Measurements from ENCODE around the gene HNF1A.

HNF1A gene

GRCh38 chr12:120960657-120961056 lies 17.7 kb upstream of the HNF1A start:
- TF ChIP-seq POLR2AphosphoS5 (IDR thresholded peaks at IDR 0.05; ENCODE audit: low read depth) (no peak), GABPA (IDR thresholded peaks at IDR 0.05; ENCODE audit: low read depth) (no peak), SPI1 (IDR thresholded peaks at IDR 0.05; ENCODE audit: borderline replicate concordance, low read depth) (no peak), REST (IDR thresholded peaks at IDR 0.05; ENCODE audit: insufficient replicate concordance, low read depth) (no peak), CTCF (IDR thresholded peaks at IDR 0.05; ENCODE audit: insufficient read depth, low read length) (no peak)
- no peak for DNase-seq (ENCODE audit: low read depth in 1 of 2, low spot score in 1 of 2)
- H3K27me3 ChIP-seq (ENCODE audit: insufficient read depth, poor library complexity, severe bottlenecking) = no peaks in the 10 kb centered on the region
- no peak overlapping the region for H3K27ac ChIP-seq (replicated peaks)
- no peak overlapping the region for H3K4me3 ChIP-seq (replicated peaks; ENCODE audit: insufficient read depth, low read length)

GRCh38 chr12:120961604-120962531 lies 16.5 kb upstream of the HNF1A start:
- Histone ChIP-seq H3K4me3 (replicated peaks; ENCODE audit: insufficient read depth, low read length) (no peak overlapping the region), H3K27ac (replicated peaks) (no peak overlapping the region), H3K27me3 (ENCODE audit: insufficient read depth, poor library complexity, severe bottlenecking) (no peaks in the 10 kb centered on the region)
- no peak for TF ChIP-seq POLR2AphosphoS5 (IDR thresholded peaks at IDR 0.05; ENCODE audit: low read depth)
- no peak for TF ChIP-seq SPI1 (IDR thresholded peaks at IDR 0.05; ENCODE audit: borderline replicate concordance, low read depth)
- TF ChIP-seq REST (IDR thresholded peaks at IDR 0.05; ENCODE audit: insufficient replicate concordance, low read depth) = no peak
- TF ChIP-seq GABPA (IDR thresholded peaks at IDR 0.05; ENCODE audit: low read depth) = no peak
- TF ChIP-seq CTCF (IDR thresholded peaks at IDR 0.05; ENCODE audit: insufficient read depth, low read length) = no peak
- DNase-seq (ENCODE audit: low read depth in 1 of 2, low spot score in 1 of 2) = no peak

GRCh38 chr12:120962532-120963020 lies 15.8 kb upstream of the HNF1A start:
- TF ChIP-seq GABPA (IDR thresholded peaks at IDR 0.05; ENCODE audit: low read depth) (no peak), POLR2AphosphoS5 (IDR thresholded peaks at IDR 0.05; ENCODE audit: low read depth) (no peak), CTCF (IDR thresholded peaks at IDR 0.05; ENCODE audit: insufficient read depth, low read length) (no peak), REST (IDR thresholded peaks at IDR 0.05; ENCODE audit: insufficient replicate concordance, low read depth) (no peak), SPI1 (IDR thresholded peaks at IDR 0.05; ENCODE audit: borderline replicate concordance, low read depth) (no peak)
- no peak for DNase-seq (ENCODE audit: low read depth in 1 of 2, low spot score in 1 of 2)
- Histone ChIP-seq H3K27ac (replicated peaks) (no peak overlapping the region), H3K4me3 (replicated peaks; ENCODE audit: insufficient read depth, low read length) (no peak overlapping the region), H3K27me3 (ENCODE audit: insufficient read depth, poor library complexity, severe bottlenecking) (no peaks in the 10 kb centered on the region)

All from HL-60 (cell line).